GM21576 (cell line): Measurements from ENCODE around the gene LIN7A.
"Not testable (repeated sequence)": the region's sequence is repeated elsewhere in the genome, so short reads cannot be mapped to it uniquely, and the experiment has no call there.

ENCODE experiments used
- ATAC-seq: cut with Tn5 transposase; IDR thresholded peaks from one replicate; pipeline ENCODE4 v1.9.1; 2021; ENCODE audit warnings: mild to moderate bottlenecking, moderate library complexity; ENCODE audit not compliant: unreplicated experiment

The LIN7A gene

GRCh38 chr12:80924437-80924836 lies 13.3 kb downstream of the LIN7A start:
- no peak for ATAC-seq

- ATAC-seq, result no peak
Measured at GRCh38 chr12:80920006-80920405, 17.7 kb downstream of the LIN7A start.

GRCh38 chr12:80917651-80918050 lies 20.1 kb downstream of the LIN7A start:
- ATAC-seq, result no peak

- ATAC-seq, result no peak
Measured at GRCh38 chr12:80912901-80913770, 24.6 kb downstream of the LIN7A start.

GRCh38 chr12:80909370-80909769 lies 28.4 kb downstream of the LIN7A start:
- no peak for ATAC-seq

GRCh38 chr12:80902711-80903110 lies 35.0 kb downstream of the LIN7A start:
- no peak for ATAC-seq

GRCh38 chr12:80901661-80902060 lies 36.1 kb downstream of the LIN7A start:
- ATAC-seq, result no peak

GRCh38 chr12:80895240-80895639 lies 42.5 kb downstream of the LIN7A start:
- no peak for ATAC-seq

GRCh38 chr12:80894179-80894578 lies 43.6 kb downstream of the LIN7A start:
- no peak for ATAC-seq

GRCh38 chr12:80892597-80893445 lies 44.9 kb downstream of the LIN7A start:
- peak; percentile 45 for ATAC-seq

- ATAC-seq, result no peak
Measured at GRCh38 chr12:80884651-80885050, 53.1 kb downstream of the LIN7A start.

- ATAC-seq, result no peak
Measured at GRCh38 chr12:80881106-80881505, 56.6 kb downstream of the LIN7A start.

GRCh38 chr12:80878452-80878851 lies 59.3 kb downstream of the LIN7A start:
- not testable (repeated sequence) for ATAC-seq

GRCh38 chr12:80877721-80878265 lies 59.9 kb downstream of the LIN7A start:
- ATAC-seq, result no peak

- no peak for ATAC-seq
Measured at GRCh38 chr12:80872053-80872452, 65.7 kb downstream of the LIN7A start.

GRCh38 chr12:80869264-80869663 lies 68.5 kb downstream of the LIN7A start:
- no peak for ATAC-seq

GRCh38 chr12:80868576-80868975 lies 69.2 kb downstream of the LIN7A start:
- no peak for ATAC-seq

GRCh38 chr12:80867941-80868340 lies 69.8 kb downstream of the LIN7A start:
- no peak for ATAC-seq

GRCh38 chr12:80864046-80864735 lies 73.5 kb downstream of the LIN7A start:
- ATAC-seq, result no peak

- no peak for ATAC-seq
Measured at GRCh38 chr12:80862531-80862930, 75.2 kb downstream of the LIN7A start.
